OCI-LY7 (cell line): ENCODE results near the gene TGFBR3. TPM values are rescaled to one million over a fixed set of nuclear protein-coding genes. Genes with fewer than 3 reads are reported as not detected.

Source experiments
- BruUV-seq: library from RNA; stranded (reverse); fragments of 400-500 nt; replicated peaks from 2 replicates; lab custom pipeline; 2021; lab: Mats Ljungman, UMichigan
- CTCF ChIA-PET: fragments of 300-600 bp; sonication (Branson Sonifier 250); formaldehyde crosslinking; loops from one replicate; lab custom pipeline; 2022; ENCODE audit warnings: antibody characterized with exemption; ENCODE audit not compliant: unreplicated experiment; lab: Charles Lee
- POLR2A ChIA-PET: fragments of 300-600 bp; sonication (Branson Sonifier 250); formaldehyde crosslinking; loops from one replicate; lab custom pipeline; 2022; ENCODE audit warnings: antibody characterized with exemption; lab: Charles Lee
- DNase-seq: peaks from one replicate; pipeline ENCODE4 v3.0.0-alpha.2; 2015; ENCODE audit warnings: low spot score
- H2AFZ ChIP-seq: fragments of 200-600 bp; sonication (generic), shearing (Covaris generic); 2 replicates; pipeline ENCODE4 v1.6.1; 2014; ENCODE audit warnings: mild to moderate bottlenecking, antibody characterized with exemption, low read length, moderate library complexity
- H3K27ac ChIP-seq: fragments of 200-600 bp; sonication (generic); 2 replicates; pipeline ENCODE4 v1.5.1; 2014; ENCODE audit warnings: mixed run types, low read depth, mild to moderate bottlenecking, moderate library complexity, low read length, inconsistent platforms; ENCODE audit not compliant: poor library complexity, severe bottlenecking
- H3K36me3 ChIP-seq: fragments of 200-600 bp; sonication (generic); 2 replicates; pipeline ENCODE4 v1.6.1; 2014; ENCODE audit warnings: mild to moderate bottlenecking, antibody characterized with exemption, low read length, moderate library complexity, mixed read lengths; ENCODE audit not compliant: insufficient read depth
- H3K4me1 ChIP-seq: fragments of 200-600 bp; sonication (generic); 2 replicates; pipeline ENCODE4 v1.5.1; 2014; ENCODE audit warnings: mild to moderate bottlenecking, low read length; ENCODE audit not compliant: insufficient read depth, poor library complexity, severe bottlenecking
- H3K4me2 ChIP-seq: fragments of 200-600 bp; sonication (generic); 2 replicates; pipeline ENCODE4 v1.6.1; 2014; ENCODE audit warnings: mild to moderate bottlenecking, low read length
- H3K4me3 ChIP-seq: fragments of 200-600 bp; sonication (generic); 2 replicates; pipeline ENCODE4 v1.5.1; 2014; ENCODE audit warnings: mild to moderate bottlenecking, low read depth, low read length; ENCODE audit not compliant: poor library complexity, severe bottlenecking
- H3K79me2 ChIP-seq: fragments of 200-600 bp; sonication (generic); 2 replicates; pipeline ENCODE4 v1.6.1; 2016; ENCODE audit warnings: low read depth, mild to moderate bottlenecking, low read length, moderate library complexity, mixed read lengths; ENCODE audit not compliant: insufficient read depth
- H3K9me2 ChIP-seq: fragments of 200-600 bp; sonication (generic); 2 replicates; pipeline ENCODE4 v1.6.1; 2016; ENCODE audit warnings: mild to moderate bottlenecking, low read length, mixed read lengths; ENCODE audit not compliant: insufficient read depth
- H3K9me3 ChIP-seq: fragments of 200-600 bp; sonication (generic); 2 replicates; pipeline ENCODE4 v1.6.1; 2014; ENCODE audit warnings: mild to moderate bottlenecking, mixed run types, low read length, mixed read lengths
- H4K20me1 ChIP-seq: fragments of 200-600 bp; sonication (generic); 2 replicates; pipeline ENCODE4 v1.6.1; 2014; ENCODE audit warnings: mild to moderate bottlenecking, antibody characterized with exemption, low read length, moderate library complexity, mixed read lengths; ENCODE audit not compliant: insufficient read depth
- CTCF ChIP-seq: fragments of 200-600 bp; sonication (generic); conservative IDR thresholded peaks from 2 replicates; pipeline ENCODE4 v1.5.1; 2014; ENCODE audit warnings: mild to moderate bottlenecking, antibody characterized with exemption, low read length, moderate library complexity, mixed read lengths
- EZH2phosphoT487 ChIP-seq: fragments of 200-600 bp; sonication (generic); IDR thresholded peaks from 2 replicates; pipeline ENCODE4 v1.6.1; 2018; ENCODE audit warnings: low read depth, borderline replicate concordance, mild to moderate bottlenecking, mixed run types, antibody characterized with exemption, low read length, moderate library complexity, mixed read lengths
- intact Hi-C: fragments of 100-400 bp; cut with micrococcal nuclease; formaldehyde crosslinking; loops from one replicate; pipeline ENCODE4 v1.10.0; 2022; ENCODE audit not compliant: unreplicated experiment
- total RNA-seq, 2 experiments: library from RNA; depleted of rRNA in 1 of 2; stranded (reverse); fragments of >200 nt in 1 of 2; shearing (Covaris generic) in 1 of 2; gene quantifications; 2 replicates each; pipeline ENCODE4 v1.2.3, GENCODE V29; 2014 to 2022

Gene TGFBR3
- total RNA-seq, 2 experiments from 2014 or later: not detected

- no peak for DNase-seq
- Histone ChIP-seq H3K4me3 (no peak overlapping the region), H3K79me2 (no peaks in the 10 kb centered on the region), H3K9me3 (no peaks in the 10 kb centered on the region), H3K4me2 (no peak overlapping the region), H3K27ac (no peak overlapping the region), H4K20me1 (no peaks in the 10 kb centered on the region), H2AFZ (no peak overlapping the region), H3K9me2 (no peaks in the 10 kb centered on the region), H3K4me1 (no peaks in the 10 kb centered on the region), H3K36me3 (no peaks in the 10 kb centered on the region)
- intact Hi-C loops: no loop called here
- ChIA-PET CTCF (no interaction called here), POLR2A (no interaction called here)
- BruUV-seq: no TSS peak
- no peak for TF ChIP-seq EZH2phosphoT487
- no peak for TF ChIP-seq CTCF
These were observed 179.6 kb downstream of the TGFBR3 start for GRCh38 chr1:91706140-91706957.

GRCh38 chr1:91704746-91705145, 181.2 kb downstream of the TGFBR3 start:
- TF ChIP-seq EZH2phosphoT487 (no peak), CTCF (no peak)
- no peaks in the 10 kb centered on the region for H3K9me2 ChIP-seq
- POLR2A ChIA-PET: interaction anchor here (0.7 to 1.0 kb wide), 2 partner anchors 13 to 1000 kb away, joined by 3 to 6 read pairs; no protein-coding TSS in a partner anchor
- no peaks in the 10 kb centered on the region for H4K20me1 ChIP-seq
- no peak overlapping the region for H2AFZ ChIP-seq
- DNase-seq: no peak
- no peak overlapping the region for H3K4me2 ChIP-seq
- H3K9me3 ChIP-seq: no peaks in the 10 kb centered on the region
- H3K4me1 ChIP-seq: no peaks in the 10 kb centered on the region
- no peaks in the 10 kb centered on the region for H3K79me2 ChIP-seq
- CTCF ChIA-PET: no interaction called here
- intact Hi-C loops: no loop called here
- no peak overlapping the region for H3K4me3 ChIP-seq
- no peaks in the 10 kb centered on the region for H3K36me3 ChIP-seq
- BruUV-seq: no TSS peak
- H3K27ac ChIP-seq: no peak overlapping the region

- Histone ChIP-seq H4K20me1 (no peaks in the 10 kb centered on the region), H3K36me3 (no peaks in the 10 kb centered on the region), H3K9me2 (no peaks in the 10 kb centered on the region), H3K4me2 (no peak overlapping the region), H2AFZ (no peak overlapping the region), H3K4me1 (no peaks in the 10 kb centered on the region), H3K79me2 (no peaks in the 10 kb centered on the region), H3K4me3 (no peak overlapping the region), H3K9me3 (no peaks in the 10 kb centered on the region), H3K27ac (no peak overlapping the region)
- TF ChIP-seq EZH2phosphoT487: no peak
- no peak for TF ChIP-seq CTCF
- no TSS peak for BruUV-seq
- ChIA-PET CTCF (no interaction called here), POLR2A (no interaction called here)
- DNase-seq: no peak
- intact Hi-C loops: no loop called here
These were observed 182.9 kb downstream of the TGFBR3 start for GRCh38 chr1:91703095-91703494.
